Measurements from ENCODE around the gene ISLR2. TPM values are rescaled to one million over a fixed set of nuclear protein-coding genes. Genes with fewer than 3 reads are reported as not detected.
"Not testable (repeated sequence)": the region's sequence is repeated elsewhere in the genome, so short reads cannot be mapped to it uniquely, and the experiment has no call there.

ISLR2 gene
- total RNA-seq = not detected

- DNase-seq (ENCODE audit: low read depth in 2 of 3, low spot score in 2 of 3) = peak in 1 of 3 donors; percentile 43
Observed at GRCh38 chr15:74130155-74130848, at the start of gene ISLR2. Gene ISLR2, plus strand, starts transcription at chr15:74130586. Its CDS starts 2,169 bp downstream, at chr15:74132755.

- DNase-seq (ENCODE audit: low read depth in 2 of 3, low spot score in 2 of 3) = not testable (repeated sequence)
Observed at GRCh38 chr15:74082450-74082849, 47.9 kb upstream of the ISLR2 start, which contains the start of gene GOLGA6A. Gene GOLGA6A, minus strand, starts transcription at chr15:74082550. Its CDS starts 41 bp downstream, at chr15:74082509.

GRCh38 chr15:74094567-74094966 is 35.8 kb upstream of the ISLR2 start:
- DNase-seq (ENCODE audit: low read depth in 2 of 3, low spot score in 2 of 3) = not testable (repeated sequence)

GRCh38 chr15:74095610-74096009 is 34.8 kb upstream of the ISLR2 start:
- not testable (repeated sequence) for DNase-seq (ENCODE audit: low read depth in 2 of 3, low spot score in 2 of 3)

- DNase-seq (ENCODE audit: low read depth in 2 of 3, low spot score in 2 of 3) = not testable (repeated sequence)
Observed at GRCh38 chr15:74096753-74097474, 33.5 kb upstream of the ISLR2 start.

GRCh38 chr15:74099963-74100733 is 30.2 kb upstream of the ISLR2 start:
- peak; percentile 7 to 68 (median 58) for DNase-seq (ENCODE audit: low read depth in 2 of 3, low spot score in 2 of 3)

- DNase-seq (ENCODE audit: low read depth in 2 of 3, low spot score in 2 of 3) = no peak
Observed at GRCh38 chr15:74108111-74108510, 22.3 kb upstream of the ISLR2 start.

- DNase-seq (ENCODE audit: low read depth in 2 of 3, low spot score in 2 of 3) = not testable (repeated sequence)
Observed at GRCh38 chr15:74108611-74109010, 21.8 kb upstream of the ISLR2 start.

GRCh38 chr15:74109713-74110112 is 20.7 kb upstream of the ISLR2 start:
- no peak for DNase-seq (ENCODE audit: low read depth in 2 of 3, low spot score in 2 of 3)

- DNase-seq (ENCODE audit: low read depth in 2 of 3, low spot score in 2 of 3) = no peak
Observed at GRCh38 chr15:74120426-74120825, 10.0 kb upstream of the ISLR2 start.

- no peak for DNase-seq (ENCODE audit: low read depth in 2 of 3, low spot score in 2 of 3)
Observed at GRCh38 chr15:74121039-74121438, 9.3 kb upstream of the ISLR2 start.

- no peak for DNase-seq (ENCODE audit: low read depth in 2 of 3, low spot score in 2 of 3)
Observed at GRCh38 chr15:74121858-74122257, 8.5 kb upstream of the ISLR2 start.

GRCh38 chr15:74122403-74123130 is 7.8 kb upstream of the ISLR2 start:
- no peak for DNase-seq (ENCODE audit: low read depth in 2 of 3, low spot score in 2 of 3)

GRCh38 chr15:74123131-74123429 is 7.3 kb upstream of the ISLR2 start:
- DNase-seq (ENCODE audit: low read depth in 2 of 3, low spot score in 2 of 3) = peak in 1 of 3 donors; percentile 42

GRCh38 chr15:74123658-74124057 is 6.7 kb upstream of the ISLR2 start:
- no peak for DNase-seq (ENCODE audit: low read depth in 2 of 3, low spot score in 2 of 3)

- no peak for DNase-seq (ENCODE audit: low read depth in 2 of 3, low spot score in 2 of 3)
Observed at GRCh38 chr15:74124196-74124595, 6.2 kb upstream of the ISLR2 start.

- DNase-seq (ENCODE audit: low read depth in 2 of 3, low spot score in 2 of 3) = no peak
Observed at GRCh38 chr15:74124759-74125158, 5.6 kb upstream of the ISLR2 start.

GRCh38 chr15:74127255-74127953 is 3.0 kb upstream of the ISLR2 start:
- DNase-seq (ENCODE audit: low read depth in 2 of 3, low spot score in 2 of 3) = peak; percentile 61 to 89 (median 83)

GRCh38 chr15:74127954-74128784 is 2.2 kb upstream of the ISLR2 start:
- DNase-seq (ENCODE audit: low read depth in 2 of 3, low spot score in 2 of 3) = no peak

Measured in hematopoietic multipotent progenitor cell (in vitro differentiated cells).